Liver (tissue), 9 donors: Measurements from ENCODE around the gene PIGN. TPM values are rescaled to one million over a fixed set of nuclear protein-coding genes. Genes with fewer than 3 reads are reported as not detected.

Source experiments
- DNase-seq: peaks from one replicate; pipeline ENCODE4 v3.0.0-alpha.2; 2017; ENCODE audit warnings: low spot score
- H3K27ac ChIP-seq, 2 donors: one replicate each; pipeline ENCODE4 v1.7.0; 2013; ENCODE audit warnings: inconsistent platforms in 2 of 2, low read length in 2 of 2, control low read depth in 1 of 2, low read depth in 1 of 2, mild to moderate bottlenecking in 1 of 2
- H3K27me3 ChIP-seq, 4 donors: one replicate each; pipeline versions ENCODE4 v1.6.1 to v1.7.0; 2013; ENCODE audit warnings: low read length in 3 of 4, inconsistent platforms in 1 of 4, mild to moderate bottlenecking in 1 of 4, moderate library complexity in 1 of 4; ENCODE audit not compliant: control insufficient read depth in 4 of 4, insufficient read depth in 4 of 4
- H3K36me3 ChIP-seq, 4 donors: one replicate each; pipeline versions ENCODE4 v1.6.1 to v1.7.0; 2013; ENCODE audit warnings: low read length in 3 of 4, mild to moderate bottlenecking in 3 of 4, low read depth in 1 of 4, moderate library complexity in 1 of 4; ENCODE audit not compliant: control insufficient read depth in 4 of 4, insufficient read depth in 3 of 4
- H3K4me1 ChIP-seq, 4 donors: one replicate each; pipeline versions ENCODE4 v1.6.1 to v1.7.0; 2013; ENCODE audit warnings: low read length in 3 of 4, mild to moderate bottlenecking in 3 of 4, moderate library complexity in 1 of 4; ENCODE audit not compliant: control insufficient read depth in 4 of 4, insufficient read depth in 4 of 4
- H3K4me3 ChIP-seq, 3 donors: one replicate each; pipeline versions ENCODE4 v1.6.1 to v1.7.0; 2013; ENCODE audit warnings: low read length in 3 of 3, control low read depth in 1 of 3, low read depth in 1 of 3, mild to moderate bottlenecking in 1 of 3
- H3K9ac ChIP-seq, 2 donors: one replicate each; pipeline ENCODE4 v1.7.0; 2013; ENCODE audit warnings: low read length in 2 of 2, mild to moderate bottlenecking in 2 of 2, moderate library complexity in 2 of 2, control low read depth in 1 of 2, low read depth in 1 of 2
- H3K9me3 ChIP-seq, 4 donors: one replicate each; pipeline versions ENCODE4 v1.6.1 to v1.7.0; 2013; ENCODE audit warnings: low read length in 3 of 4; ENCODE audit not compliant: control insufficient read depth in 4 of 4
- EGR1 ChIP-seq, 2 donors: IDR thresholded peaks; 2 replicates each; pipeline ENCODE4 v1.6.1; 2016 to 2018; ENCODE audit warnings: antibody characterized with exemption in 2 of 2, low read depth in 2 of 2
- FOXA1 ChIP-seq: IDR thresholded peaks from 2 replicates; pipeline ENCODE4 v1.6.1; 2016; ENCODE audit warnings: antibody characterized with exemption
- FOXA2 ChIP-seq: IDR thresholded peaks from 2 replicates; pipeline ENCODE4 v1.6.1; 2016; ENCODE audit warnings: antibody characterized with exemption
- GABPA ChIP-seq, 2 donors: IDR thresholded peaks in 1 of 2; conservative IDR thresholded peaks in 1 of 2; 2 replicates each; pipeline ENCODE4 v1.6.1; 2016; ENCODE audit warnings: antibody characterized with exemption in 2 of 2, mild to moderate bottlenecking in 1 of 2, moderate library complexity in 1 of 2
- HNF4A ChIP-seq, 2 donors: conservative IDR thresholded peaks; 2 replicates each; pipeline ENCODE4 v1.6.1; 2016; ENCODE audit warnings: antibody characterized with exemption in 2 of 2, mild to moderate bottlenecking in 2 of 2
- HNF4G ChIP-seq: IDR thresholded peaks from 2 replicates; pipeline ENCODE4 v1.6.1; 2016; ENCODE audit warnings: antibody characterized with exemption
- JUND ChIP-seq, 2 donors: IDR thresholded peaks; 2 replicates each; pipeline ENCODE4 v1.6.1; 2016; ENCODE audit warnings: antibody characterized with exemption in 2 of 2
- MAX ChIP-seq: IDR thresholded peaks from 2 replicates; pipeline ENCODE4 v1.6.1; 2016; ENCODE audit warnings: antibody characterized with exemption
- NR2F2 ChIP-seq: IDR thresholded peaks from 2 replicates; pipeline ENCODE4 v1.6.1; 2016; ENCODE audit warnings: antibody characterized with exemption
- REST ChIP-seq: IDR thresholded peaks from 2 replicates; pipeline ENCODE4 v1.6.1; 2016; ENCODE audit warnings: antibody characterized with exemption, mild to moderate bottlenecking
- RXRA ChIP-seq, 2 donors: IDR thresholded peaks; 2 replicates each; pipeline ENCODE4 v1.6.1; 2017 to 2018; ENCODE audit warnings: antibody characterized with exemption in 2 of 2, mild to moderate bottlenecking in 1 of 2
- SP1 ChIP-seq: IDR thresholded peaks from 2 replicates; pipeline ENCODE4 v1.6.1; 2018; ENCODE audit warnings: antibody characterized with exemption, mild to moderate bottlenecking
- TAF1 ChIP-seq: conservative IDR thresholded peaks from 2 replicates; pipeline ENCODE4 v1.6.1; 2016; ENCODE audit warnings: antibody characterized with exemption, mild to moderate bottlenecking
- YY1 ChIP-seq: IDR thresholded peaks from 2 replicates; pipeline ENCODE4 v1.6.1; 2016; ENCODE audit warnings: antibody characterized with exemption, mild to moderate bottlenecking
- ZBTB33 ChIP-seq: IDR thresholded peaks from 2 replicates; pipeline ENCODE4 v1.6.1; 2016; ENCODE audit warnings: antibody characterized with exemption
- WGBS: extraction: QIAGEN DNeasy Blood & Tissue Kit; methylation state at CpG from one replicate; pipeline ENCODE4 v1.1.7; 2013; 5-methylcytosine and 5-hydroxymethylcytosine counted together
- polyA plus RNA-seq, 2 donors: library from polyadenylated mRNA; stranded (reverse) in 1 of 2; unstranded in 1 of 2; fragments of 200-250 nt in 1 of 2; fragments of >200 nt in 1 of 2; fragmentation: Nextera tagmentation in 1 of 2; extraction: Ambion mirVana in 1 of 2; gene quantifications; one replicate each; pipeline versions ENCODE4 v1.2.1 to v1.2.3, GENCODE V29; 2013 to 2015
- total RNA-seq, 2 donors: library from RNA; depleted of rRNA; stranded (reverse); fragments of >200 nt; gene quantifications; one replicate each; pipeline ENCODE4 v1.2.3, GENCODE V29; 2014
- TF ChIP-seq, protein P1 (sequence below): IDR thresholded peaks from 2 replicates; pipeline ENCODE4 v1.6.1; 2016; ENCODE audit warnings: antibody characterized with exemption
- TF ChIP-seq, protein P2 (sequence below): fragments of 150-350 bp; IDR thresholded peaks from 2 replicates; pipeline ENCODE4 v1.5.1; 2017; ENCODE audit warnings: improper control_type of control experiment, low read depth, low read length; ENCODE audit not compliant: missing input control
- donor health status: healthy.
- donor health status: healthy.
- donor health status: healthy.
- donor health status: healthy.
- donor health status: healthy.

The PIGN gene
- total and polyA plus RNA-seq, 4 donors, result 5.1 to 20.6 (median 12.5) TPM

- peaks cover 3 to 10% (median 8%) of the 10 kb centered on the region in 4 donors for H3K4me1 ChIP-seq
- H3K27me3 ChIP-seq, result no peaks in the 10 kb centered on the region
- H3K27ac ChIP-seq, result no peak overlapping the region
- WGBS, result 85% methylated on average over 3 of the region's 3 CpGs
- H3K4me3 ChIP-seq, result no peak overlapping the region
- H3K9me3 ChIP-seq, result no peaks in the 10 kb centered on the region
- no peak overlapping the region for H3K9ac ChIP-seq
- no peaks in the 10 kb centered on the region for H3K36me3 ChIP-seq
- no peak for DNase-seq
- TF ChIP-seq, protein P1, sequence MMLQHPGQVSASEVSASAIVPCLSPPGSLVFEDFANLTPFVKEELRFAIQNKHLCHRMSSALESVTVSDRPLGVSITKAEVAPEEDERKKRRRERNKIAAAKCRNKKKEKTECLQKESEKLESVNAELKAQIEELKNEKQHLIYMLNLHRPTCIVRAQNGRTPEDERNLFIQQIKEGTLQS, result no peak
- TF ChIP-seq HNF4G, result no peak
- TF ChIP-seq FOXA1, result no peak
- TF ChIP-seq REST, result no peak
- no peak for TF ChIP-seq JUND (IDR thresholded peaks at IDR 0.05)
- no peak for TF ChIP-seq EGR1 (IDR thresholded peaks at IDR 0.05; ENCODE audit: low read depth in 2 of 2)
Measured at GRCh38 chr18:62182220-62182619, 4.6 kb downstream of the PIGN start.

GRCh38 chr18:62179213-62179612 is 7.6 kb downstream of the PIGN start:
- TF ChIP-seq SP1, result no peak
- TF ChIP-seq ZBTB33, result no peak
- no peak for TF ChIP-seq HNF4G
- TF ChIP-seq EGR1 (IDR thresholded peaks at IDR 0.05; ENCODE audit: low read depth in 2 of 2), result no peak
- TF ChIP-seq MAX, result no peak
- TF ChIP-seq YY1, result no peak
- TF ChIP-seq, protein P1, result no peak
- no peak for TF ChIP-seq TAF1
- TF ChIP-seq JUND (IDR thresholded peaks at IDR 0.05), result no peak
- no peak for TF ChIP-seq FOXA1
- no peak for TF ChIP-seq GABPA (IDR thresholded peaks at IDR 0.05 in 1 of 2, conservative IDR thresholded peaks at IDR 0.05 in 1 of 2)
- no peak for TF ChIP-seq RXRA (IDR thresholded peaks at IDR 0.05)
- no peak for TF ChIP-seq HNF4A (conservative IDR thresholded peaks at IDR 0.05)
- TF ChIP-seq FOXA2, result no peak
- no peak for TF ChIP-seq NR2F2
- TF ChIP-seq, protein P2, sequence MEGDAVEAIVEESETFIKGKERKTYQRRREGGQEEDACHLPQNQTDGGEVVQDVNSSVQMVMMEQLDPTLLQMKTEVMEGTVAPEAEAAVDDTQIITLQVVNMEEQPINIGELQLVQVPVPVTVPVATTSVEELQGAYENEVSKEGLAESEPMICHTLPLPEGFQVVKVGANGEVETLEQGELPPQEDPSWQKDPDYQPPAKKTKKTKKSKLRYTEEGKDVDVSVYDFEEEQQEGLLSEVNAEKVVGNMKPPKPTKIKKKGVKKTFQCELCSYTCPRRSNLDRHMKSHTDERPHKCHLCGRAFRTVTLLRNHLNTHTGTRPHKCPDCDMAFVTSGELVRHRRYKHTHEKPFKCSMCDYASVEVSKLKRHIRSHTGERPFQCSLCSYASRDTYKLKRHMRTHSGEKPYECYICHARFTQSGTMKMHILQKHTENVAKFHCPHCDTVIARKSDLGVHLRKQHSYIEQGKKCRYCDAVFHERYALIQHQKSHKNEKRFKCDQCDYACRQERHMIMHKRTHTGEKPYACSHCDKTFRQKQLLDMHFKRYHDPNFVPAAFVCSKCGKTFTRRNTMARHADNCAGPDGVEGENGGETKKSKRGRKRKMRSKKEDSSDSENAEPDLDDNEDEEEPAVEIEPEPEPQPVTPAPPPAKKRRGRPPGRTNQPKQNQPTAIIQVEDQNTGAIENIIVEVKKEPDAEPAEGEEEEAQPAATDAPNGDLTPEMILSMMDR, result no peak
- no peak for TF ChIP-seq REST
- Histone ChIP-seq H3K4me3 (no peak overlapping the region), H3K27me3 (no peaks in the 10 kb centered on the region), H3K4me1 (no peaks in the 10 kb centered on the region), H3K9me3 (no peaks in the 10 kb centered on the region), H3K9ac (no peak overlapping the region), H3K27ac (no peak overlapping the region), H3K36me3 (no peaks in the 10 kb centered on the region)
- DNase-seq, result no peak
- 92% methylated on average over 4 of the region's 4 CpGs for WGBS
